Measurements from ENCODE around the gene ATAD2B.

Gene ATAD2B

DNA sequence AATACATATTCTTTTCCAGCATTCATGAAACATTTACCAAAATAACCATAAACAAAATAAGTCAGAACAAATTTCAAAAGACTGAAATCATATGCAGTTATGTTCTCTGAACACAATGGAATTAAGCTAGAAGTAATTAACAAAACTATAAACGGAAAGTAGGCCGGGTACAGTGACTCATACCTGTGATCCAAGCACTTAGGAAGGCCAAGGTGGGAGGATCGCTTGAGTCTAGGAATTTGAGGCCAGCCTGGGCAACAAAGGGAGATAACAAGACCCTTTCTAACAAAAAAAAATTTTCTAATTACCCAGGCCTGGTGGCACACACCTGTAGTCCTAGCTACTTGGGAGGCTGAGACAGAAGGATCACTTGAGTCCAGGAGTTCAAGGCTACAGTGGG lies 14.9 kb downstream of the ATAD2B start:
- DNase-seq (ENCODE audit: low read depth in 3 of 3), result no peak

DNA sequence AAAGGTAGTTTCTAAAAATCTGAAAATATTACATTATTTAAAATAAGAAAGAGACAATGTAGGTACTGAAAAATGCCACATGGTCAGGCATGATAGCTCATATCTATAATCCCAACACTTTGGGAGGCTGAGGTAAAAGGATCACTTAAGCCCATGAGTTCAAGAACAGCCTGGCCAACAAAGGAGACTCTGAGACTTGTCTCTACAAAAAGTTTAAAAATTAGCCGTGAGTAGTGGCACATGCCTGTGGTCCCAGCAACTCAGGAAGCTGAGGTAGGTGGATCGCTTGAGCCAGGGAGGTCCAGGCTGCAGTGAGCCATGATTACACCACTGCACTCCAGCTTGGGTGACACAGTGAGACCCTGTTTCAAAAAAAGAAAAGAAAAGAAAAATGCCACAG lies 21.8 kb downstream of the ATAD2B start:
- DNase-seq (ENCODE audit: low read depth in 3 of 3), result no peak

DNA sequence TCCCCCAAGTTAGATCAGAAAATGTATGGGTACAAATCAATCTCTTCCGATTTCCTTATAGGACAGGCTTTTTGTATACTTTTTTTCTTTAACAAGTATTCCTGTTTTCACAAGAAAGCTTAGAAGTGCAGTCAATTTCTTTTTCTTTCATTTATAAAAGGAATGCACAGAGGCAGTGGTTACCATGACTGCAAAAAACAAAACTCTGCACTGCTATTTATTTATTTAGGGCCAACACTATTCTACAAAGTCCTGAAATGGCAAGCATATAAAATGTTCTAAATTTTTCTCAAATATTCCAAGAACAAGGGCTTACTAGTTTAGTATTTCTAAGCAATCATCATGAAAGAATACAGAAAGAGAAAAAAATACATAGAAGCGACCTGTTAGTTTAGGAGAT lies 22.2 kb downstream of the ATAD2B start:
- DNase-seq (ENCODE audit: low read depth in 3 of 3), result no peak

DNA sequence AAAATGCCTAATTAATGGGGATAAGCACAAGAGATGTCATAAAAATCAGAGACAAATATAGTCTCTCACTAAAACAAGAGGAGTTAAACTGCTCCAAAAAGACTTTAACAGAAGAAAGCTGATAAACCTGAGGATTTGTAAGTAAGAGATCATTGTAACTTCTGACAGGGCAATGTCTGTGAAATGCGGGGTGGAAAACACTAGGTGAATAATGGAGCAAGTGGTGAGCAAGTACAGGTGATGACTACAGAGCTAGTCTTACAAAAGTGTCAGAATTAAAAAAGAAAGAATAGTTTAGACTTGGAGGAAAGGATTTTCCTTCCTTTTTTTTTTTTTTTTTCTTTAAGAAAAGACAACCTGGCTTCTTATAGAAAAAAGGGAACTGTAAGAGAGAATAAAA lies 22.7 kb downstream of the ATAD2B start:
- DNase-seq (ENCODE audit: low read depth in 3 of 3), result no peak

DNA sequence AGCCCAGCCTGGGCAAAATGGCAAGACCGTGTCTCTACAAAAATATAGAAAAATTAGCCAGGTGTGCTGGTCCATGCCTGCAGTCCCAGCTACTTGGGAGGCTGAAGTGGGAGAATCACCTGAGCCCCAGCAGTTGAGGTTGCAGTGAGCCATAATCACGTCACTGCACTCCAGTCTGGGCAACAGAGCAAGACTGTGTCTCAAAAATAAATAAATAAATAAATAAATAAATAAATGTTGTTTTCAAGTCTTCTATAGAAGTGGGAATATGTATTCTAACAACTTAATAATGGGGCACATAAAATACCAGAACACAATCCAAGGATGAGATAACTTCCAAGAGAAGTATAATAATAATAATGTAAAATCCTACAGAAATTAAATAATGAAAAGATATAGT lies 23.9 kb downstream of the ATAD2B start:
- no peak for DNase-seq (ENCODE audit: low read depth in 3 of 3)

DNA sequence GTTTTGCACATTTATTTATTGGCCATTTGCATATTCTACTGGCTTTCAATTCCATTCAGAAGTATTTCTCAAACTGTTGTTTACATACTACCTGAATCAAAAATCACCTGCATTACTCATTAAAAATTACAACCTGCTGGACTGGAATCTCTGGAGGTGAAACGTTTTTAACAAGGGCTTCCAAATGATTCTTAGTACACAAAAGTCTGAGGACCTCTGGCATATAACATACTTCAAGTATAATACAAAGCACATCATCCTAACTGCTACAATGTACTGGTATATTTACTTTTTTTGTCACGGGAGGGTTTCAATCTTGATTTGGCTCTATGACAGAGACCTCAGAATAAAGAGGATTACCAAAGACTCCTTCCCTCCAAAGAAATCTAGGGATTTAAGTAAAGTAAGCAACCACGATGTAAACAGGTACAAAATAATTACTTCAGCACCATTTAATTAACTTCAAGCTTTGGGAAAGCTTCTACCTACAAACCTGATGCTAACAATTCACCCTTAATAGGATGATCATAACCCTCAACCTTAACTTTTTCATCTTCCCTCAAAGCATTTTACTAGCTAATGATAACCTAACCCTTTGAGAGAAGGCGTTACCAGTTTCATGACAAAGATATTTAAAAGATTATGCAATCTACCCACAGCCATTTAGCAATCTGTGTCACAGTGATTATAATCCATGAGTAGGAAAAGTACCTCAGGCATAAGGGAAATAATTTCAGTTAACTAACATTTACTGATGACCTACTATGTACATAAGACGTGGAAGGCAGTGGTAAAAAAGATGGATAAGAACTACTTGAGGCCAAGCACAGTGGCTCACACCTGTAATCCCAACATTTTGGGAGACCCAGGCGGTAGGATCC lies 24.7 kb downstream of the ATAD2B start:
- DNase-seq (ENCODE audit: low read depth in 3 of 3), result no peak

DNA sequence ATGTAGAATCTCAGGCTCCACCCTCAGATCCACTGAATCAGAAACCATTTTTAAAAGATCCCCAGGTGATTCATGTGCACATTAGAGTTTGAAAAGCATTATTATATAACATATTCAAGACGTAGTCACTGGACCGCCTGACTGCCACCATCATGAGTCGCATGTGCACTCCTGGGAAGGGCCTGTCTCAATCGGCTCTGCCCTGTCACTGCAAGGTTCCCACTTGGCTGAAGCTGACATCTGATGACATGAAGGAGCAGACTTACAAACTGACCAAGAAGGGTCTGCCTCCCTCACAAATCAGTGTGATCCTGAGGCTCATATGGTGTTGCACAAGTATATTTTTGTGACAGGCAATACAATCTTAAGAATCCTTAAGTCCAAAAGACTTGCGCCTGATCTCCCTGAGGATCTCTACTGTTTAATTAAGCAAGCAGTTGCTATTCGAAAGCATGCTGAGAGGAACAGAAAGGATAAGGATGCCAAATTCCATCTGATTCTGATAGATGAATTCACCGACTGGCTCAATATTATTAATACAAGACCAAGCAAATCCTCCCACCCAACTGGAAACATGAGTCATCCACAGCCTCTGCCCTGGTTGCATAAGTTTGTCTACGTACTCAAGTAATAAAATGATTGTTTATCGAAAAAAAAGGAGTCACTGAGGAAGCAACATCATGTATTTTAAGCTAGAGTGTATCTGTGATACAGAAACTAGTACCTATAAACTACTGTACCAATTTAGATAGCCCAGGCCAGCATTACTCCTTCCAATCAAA lies 26.2 kb downstream of the ATAD2B start:
- no peak for DNase-seq (ENCODE audit: low read depth in 3 of 3)

DNA sequence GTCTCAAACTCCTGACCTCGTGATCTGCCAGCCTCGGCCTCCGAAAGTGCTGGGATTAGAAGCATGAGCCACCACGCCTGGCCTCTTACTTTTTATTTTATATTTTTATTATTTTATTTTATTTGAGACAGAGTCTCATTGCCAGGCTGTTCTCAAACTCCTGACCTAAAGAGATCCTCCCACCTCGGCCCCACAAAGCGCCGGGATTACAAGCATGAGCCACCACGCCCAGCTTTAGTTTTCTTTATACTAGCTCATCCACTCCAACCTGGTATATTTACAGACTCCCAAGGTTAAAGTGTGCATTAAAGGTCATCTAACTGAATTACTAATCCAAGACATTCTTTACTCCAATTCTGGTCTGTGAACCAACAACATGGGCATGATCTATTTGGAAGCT lies 26.8 kb downstream of the ATAD2B start:
- DNase-seq (ENCODE audit: low read depth in 3 of 3), result no peak

DNA sequence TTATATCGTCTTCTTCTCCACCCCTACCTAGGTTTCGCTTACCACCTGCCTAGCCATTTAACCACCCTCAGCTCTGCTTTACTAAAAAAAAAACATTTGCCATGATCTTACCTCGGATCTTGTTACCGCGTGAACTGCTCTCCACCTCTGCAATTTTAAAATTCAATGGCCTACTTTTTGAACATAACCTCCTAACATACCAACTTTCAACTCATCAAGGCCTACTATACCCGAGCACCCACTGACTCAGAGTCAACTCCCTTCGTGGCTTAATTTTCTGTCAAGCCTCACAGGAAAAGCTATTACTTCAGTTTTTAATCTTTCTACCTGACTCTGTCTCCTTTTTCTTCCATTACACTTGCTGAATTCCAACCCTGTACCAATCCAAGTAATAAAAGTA lies 55.7 kb downstream of the ATAD2B start:
- DNase-seq (ENCODE audit: low read depth in 3 of 3), result no peak

DNA sequence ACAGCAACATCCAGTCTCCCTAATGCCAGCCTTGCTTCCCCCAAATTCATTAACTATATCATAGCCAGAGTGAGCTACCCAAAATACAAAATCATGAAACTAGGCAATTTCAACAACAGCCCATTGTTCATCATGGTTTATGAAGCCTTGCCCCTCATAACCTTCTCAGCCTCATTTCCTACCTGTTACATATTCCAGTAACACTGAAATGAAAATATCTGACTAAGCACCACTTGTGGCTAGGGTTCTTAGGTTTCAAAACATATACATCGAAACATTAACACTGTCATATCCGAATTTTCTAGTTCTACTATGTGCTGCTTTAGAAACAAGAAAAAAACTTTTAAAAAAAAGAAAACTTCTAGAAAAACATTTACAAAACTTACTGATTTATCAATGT lies 59.5 kb downstream of the ATAD2B start:
- no peak for DNase-seq (ENCODE audit: low read depth in 3 of 3)

DNA sequence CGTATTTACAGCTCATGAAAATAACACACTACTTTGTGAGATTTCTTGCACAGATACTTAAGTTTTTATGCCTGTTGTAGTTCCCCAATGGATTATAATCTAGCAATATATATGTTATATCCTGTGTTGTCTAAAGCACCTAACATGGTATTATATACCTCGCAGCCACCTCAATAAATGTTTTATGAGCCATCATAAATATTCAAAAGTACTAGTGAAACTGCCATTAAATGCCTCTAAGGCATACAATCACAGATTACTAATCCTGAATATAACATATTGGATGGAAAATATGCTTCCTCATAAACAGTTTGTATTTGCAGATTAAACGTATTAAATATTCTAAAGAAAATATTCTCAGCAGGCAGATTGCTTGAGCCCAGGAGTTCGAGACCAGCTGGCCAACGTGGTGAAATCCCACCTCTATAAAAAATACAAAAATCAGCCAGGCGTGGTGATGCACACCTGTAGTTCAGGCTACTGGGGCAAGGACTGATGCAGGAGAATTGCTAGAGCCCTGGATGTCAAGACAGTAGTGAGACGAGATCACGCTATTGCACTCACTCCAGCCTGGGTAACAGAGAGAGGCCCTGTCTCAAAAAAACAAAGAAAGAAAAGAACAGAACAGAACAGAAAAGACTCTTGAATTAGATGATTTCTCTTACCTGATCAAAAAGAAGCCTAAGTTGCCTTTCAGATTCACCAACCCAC lies 64.1 kb downstream of the ATAD2B start:
- DNase-seq (ENCODE audit: low read depth in 3 of 3), result no peak

DNA sequence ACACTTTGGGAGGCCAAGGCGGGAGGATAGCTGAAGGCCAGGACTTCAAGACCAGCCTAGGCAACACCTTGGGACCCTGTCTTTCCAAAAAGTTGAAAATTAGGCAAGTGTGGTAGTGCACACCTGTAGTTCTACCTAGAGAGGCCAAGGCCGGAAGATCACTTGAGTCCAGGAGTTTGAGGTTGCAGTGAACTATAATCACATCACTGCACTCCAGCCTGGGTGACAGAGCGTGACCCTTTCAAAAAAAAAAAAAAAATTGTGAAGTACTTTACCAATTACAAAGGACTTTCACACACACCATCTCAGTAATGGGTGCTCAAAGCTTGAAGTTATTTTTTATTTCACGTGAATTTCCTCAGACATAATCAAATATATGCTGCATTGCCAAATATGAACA lies 65.0 kb downstream of the ATAD2B start:
- DNase-seq (ENCODE audit: low read depth in 3 of 3), result no peak

DNA sequence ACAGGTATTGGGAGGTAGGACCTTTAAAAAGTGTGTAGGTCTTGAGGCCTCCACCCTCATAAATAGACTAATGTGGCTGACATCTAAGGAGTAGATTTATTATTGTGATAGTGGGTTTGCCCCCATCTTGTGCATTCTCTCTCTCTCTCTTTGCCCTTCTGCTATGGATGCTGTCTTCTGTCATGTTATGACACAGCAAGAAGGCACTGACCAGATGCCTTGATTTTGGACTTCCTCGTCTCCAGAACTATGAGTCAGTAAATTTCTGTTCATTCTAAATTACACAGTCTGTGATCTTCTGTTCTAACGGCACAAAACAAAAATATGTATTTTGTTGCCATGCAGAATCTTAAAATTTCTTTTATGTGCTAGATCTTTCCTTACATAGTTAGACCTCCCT lies 66.9 kb downstream of the ATAD2B start:
- DNase-seq (ENCODE audit: low read depth in 3 of 3), result no peak

DNA sequence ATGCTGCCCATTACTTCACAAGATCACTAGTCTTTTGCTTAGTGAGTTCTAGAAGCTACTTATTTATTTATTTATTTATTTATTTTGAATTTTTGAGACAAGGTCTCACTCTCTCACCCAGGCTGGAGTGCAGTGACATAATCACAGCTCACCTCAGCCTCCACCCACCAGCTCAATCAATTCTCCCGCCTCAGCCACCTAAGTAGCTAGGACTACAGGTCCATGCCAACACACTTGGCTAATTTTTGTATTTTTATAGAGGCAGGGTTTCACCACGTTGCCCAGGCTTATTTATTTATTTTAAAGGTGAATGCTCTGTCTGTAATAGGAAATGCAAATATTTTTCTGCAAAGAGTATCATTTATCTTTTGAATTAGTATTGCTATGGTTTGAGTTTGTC lies 67.7 kb downstream of the ATAD2B start:
- no peak for DNase-seq (ENCODE audit: low read depth in 3 of 3)

DNA sequence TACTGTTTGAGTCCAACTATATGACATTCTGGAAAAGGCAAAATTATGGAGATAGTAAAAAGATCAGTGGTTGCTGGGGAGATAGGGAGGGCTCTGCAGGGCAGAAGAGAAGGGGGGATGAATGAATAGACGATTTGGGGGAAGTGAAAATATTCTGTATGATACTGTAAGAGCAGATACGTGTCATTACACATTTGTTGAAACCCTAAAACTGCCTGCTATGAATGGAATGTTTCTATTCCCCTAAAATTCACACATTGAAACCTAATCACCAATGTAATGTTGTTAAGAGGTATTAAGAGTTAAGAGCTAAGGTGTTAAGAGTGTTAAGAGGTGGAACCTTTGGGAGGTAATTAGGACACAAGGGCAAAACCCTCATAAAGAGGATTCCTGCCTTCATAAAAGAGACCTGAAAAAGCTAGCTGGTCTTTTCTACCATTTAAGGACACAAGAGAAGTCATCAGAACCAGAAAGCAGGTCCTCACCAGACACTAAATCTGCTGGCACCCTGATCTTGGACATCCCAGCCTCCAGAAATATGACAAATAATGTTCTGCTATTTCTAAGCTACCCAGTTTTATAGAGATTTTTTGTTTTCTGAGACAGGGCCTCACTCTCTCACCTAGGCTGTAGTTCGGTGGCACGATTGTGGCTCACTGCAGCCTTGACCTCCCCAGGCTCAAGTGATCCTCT lies 76.2 kb downstream of the ATAD2B start:
- DNase-seq (ENCODE audit: low read depth in 3 of 3), result no peak

DNA sequence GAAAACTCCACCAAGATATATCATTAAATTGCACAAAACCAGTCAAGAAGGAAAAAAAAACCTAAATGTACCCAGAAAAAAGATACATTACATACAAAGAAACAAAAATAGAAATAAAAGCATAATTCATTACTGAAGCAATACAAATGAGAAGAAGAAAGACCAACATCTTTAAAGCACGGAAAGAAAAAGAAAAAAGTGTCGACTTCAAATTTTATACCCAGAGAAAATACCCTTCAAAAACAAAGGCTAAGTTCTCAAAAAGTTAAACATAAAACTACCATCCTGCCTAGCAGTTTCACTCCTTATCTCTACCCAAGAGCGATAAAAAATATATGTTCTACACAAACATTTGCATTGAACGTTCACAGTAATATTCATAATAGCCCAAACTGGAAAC lies 82.0 kb downstream of the ATAD2B start:
- DNase-seq (ENCODE audit: low read depth in 3 of 3), result no peak

DNA sequence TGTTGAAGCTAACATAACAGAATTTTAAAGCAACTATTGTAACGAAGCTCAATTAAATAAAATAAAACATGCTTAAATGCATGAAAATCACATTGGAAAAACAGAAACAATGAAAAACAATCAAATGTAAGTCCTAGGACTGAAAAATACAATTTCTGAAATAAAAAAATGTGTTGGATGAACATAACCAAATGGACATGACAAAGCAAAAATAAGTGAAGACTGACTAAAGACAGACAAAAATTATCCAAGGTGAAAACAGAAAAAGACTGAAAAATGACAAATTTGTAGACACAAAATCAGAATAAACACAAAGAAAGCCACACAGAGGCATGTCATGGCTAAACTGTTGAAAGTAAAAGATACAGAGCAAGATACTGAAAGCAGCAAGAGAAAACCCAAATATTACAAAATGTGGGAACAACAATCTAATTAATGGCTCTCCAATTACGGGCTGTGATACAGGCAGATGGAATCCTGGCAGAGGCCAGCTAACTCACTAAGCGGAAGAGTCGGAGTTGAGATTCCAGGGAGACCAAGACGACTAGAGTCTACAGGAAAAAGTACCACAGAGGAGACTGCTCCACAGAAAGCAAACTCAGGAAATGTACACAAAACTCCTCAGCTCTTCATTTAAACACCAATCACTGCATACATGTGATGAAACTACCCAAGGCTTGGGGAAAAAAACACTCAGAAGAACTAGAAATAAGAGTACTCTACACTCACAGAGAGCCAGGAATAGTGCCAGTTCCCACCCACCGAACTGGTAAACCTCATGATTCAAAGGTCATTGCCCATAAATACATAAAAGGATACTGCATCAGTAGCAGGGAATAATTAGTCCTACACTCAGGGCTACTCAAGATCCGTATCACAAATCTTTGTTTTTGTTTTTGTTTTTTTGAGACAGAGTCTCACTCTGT lies 83.6 kb downstream of the ATAD2B start:
- DNase-seq (ENCODE audit: low read depth in 3 of 3), result no peak

DNA sequence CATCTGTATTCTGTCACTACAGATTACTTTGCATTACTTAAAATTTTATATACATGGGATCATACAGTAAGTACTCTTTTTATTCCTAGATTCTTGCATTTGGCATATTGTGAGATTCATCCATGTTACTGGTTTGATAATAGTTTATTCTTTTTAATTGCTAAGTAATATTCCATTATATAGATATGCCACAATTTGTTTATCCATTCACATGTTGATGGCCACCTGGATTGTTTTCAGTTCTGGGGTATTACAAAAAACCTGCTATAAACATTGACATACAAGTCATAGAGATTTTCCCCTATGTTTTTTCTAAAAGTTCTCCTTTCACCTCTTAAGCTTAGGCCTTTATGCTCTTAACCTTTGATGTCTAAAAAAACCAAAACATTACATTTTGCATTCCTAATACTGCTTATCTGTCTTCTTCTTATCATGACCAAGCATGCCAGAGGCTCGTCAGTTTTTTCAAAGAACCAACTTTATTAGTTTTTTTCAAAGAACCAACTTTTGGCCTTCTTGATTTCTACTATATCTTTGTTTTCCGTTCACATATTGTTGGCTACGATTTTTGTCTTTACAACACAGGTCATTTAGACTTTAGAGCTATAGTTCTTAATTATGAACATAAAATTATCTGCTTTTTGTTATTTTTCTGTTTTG lies 86.9 kb downstream of the ATAD2B start:
- DNase-seq (ENCODE audit: low read depth in 3 of 3), result no peak

DNA sequence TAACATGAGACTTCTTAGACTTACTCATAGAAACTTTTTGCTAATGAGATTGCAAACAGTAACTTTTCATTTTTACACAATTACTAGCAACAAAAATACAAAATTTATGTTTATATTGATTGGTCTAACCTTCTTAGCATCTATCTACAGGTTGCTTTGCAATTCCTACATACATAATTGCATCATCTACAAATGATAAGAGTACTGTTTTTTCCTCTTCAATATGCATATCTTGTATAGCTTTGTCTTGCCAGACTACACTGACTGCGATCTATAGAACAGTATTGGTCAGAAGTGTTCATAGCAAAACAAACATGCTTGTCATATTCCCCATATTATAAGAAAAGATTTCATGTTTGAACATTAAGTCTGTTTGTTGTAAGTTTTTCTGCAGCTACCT lies 87.9 kb downstream of the ATAD2B start:
- no peak for DNase-seq (ENCODE audit: low read depth in 3 of 3)

DNA sequence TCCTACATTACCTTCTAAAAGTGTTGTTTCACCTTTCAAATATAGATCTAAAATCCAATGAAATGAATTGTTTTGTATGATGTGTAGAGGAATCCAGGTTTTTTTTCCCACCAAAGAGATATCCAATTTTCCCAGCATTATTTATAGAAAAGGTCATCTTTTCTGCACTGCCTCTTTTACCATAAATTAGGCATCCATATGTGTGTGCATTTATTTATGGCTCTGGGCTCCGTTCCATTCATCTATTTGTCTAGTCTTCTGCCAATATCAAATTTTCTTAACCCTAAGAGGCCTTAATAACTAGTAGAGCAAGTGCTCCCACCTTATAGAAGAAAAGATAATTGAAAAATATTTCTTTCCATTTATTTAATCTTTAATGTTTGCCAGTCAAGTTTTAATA lies 88.3 kb downstream of the ATAD2B start:
- DNase-seq (ENCODE audit: low read depth in 3 of 3), result no peak
